A673 (cell line): ENCODE data around the gene HNF1B. TPM values are rescaled to one million over a fixed set of nuclear protein-coding genes. Genes with fewer than 3 reads are reported as not detected.

Experiments
- BruUV-seq: library from RNA; stranded (reverse); fragments of 400-500 nt; replicated peaks from 2 replicates; lab custom pipeline; 2021; lab: Mats Ljungman, UMichigan
- CTCF ChIA-PET: fragments of 300-600 bp; sonication (Branson Sonifier 250); formaldehyde crosslinking; loops from one replicate; lab custom pipeline; 2022; ENCODE audit warnings: antibody characterized with exemption; lab: Charles Lee
- POLR2A ChIA-PET: fragments of 300-600 bp; sonication (Branson Sonifier 250); formaldehyde crosslinking; loops from one replicate; lab custom pipeline; 2022; ENCODE audit warnings: antibody characterized with exemption; ENCODE audit not compliant: low non-redundant PET; lab: Charles Lee
- DNase-seq: peaks from one replicate; pipeline ENCODE4 v3.0.0-alpha.2; 2015; ENCODE audit warnings: low spot score
- H3K27ac ChIP-seq: fragments of 200-600 bp; sonication (generic); 2 replicates; pipeline ENCODE4 v1.5.1; 2016; ENCODE audit warnings: mixed run types, low read depth, mild to moderate bottlenecking, mixed read lengths, antibody characterized with exemption, low read length; ENCODE audit not compliant: poor library complexity, severe bottlenecking
- H3K27me3 ChIP-seq: fragments of 200-600 bp; sonication (generic); replicated peaks from 2 replicates; pipeline ENCODE4 v1.6.1; 2017; ENCODE audit warnings: mixed run types, low read depth, mild to moderate bottlenecking, mixed read lengths, antibody characterized with exemption, low read length; ENCODE audit not compliant: insufficient read depth, poor library complexity
- H3K36me3 ChIP-seq: fragments of 200-600 bp; sonication (generic); 2 replicates; pipeline ENCODE4 v1.6.1; 2016; ENCODE audit warnings: mixed run types, mild to moderate bottlenecking, mixed read lengths, antibody characterized with exemption, low read length; ENCODE audit not compliant: insufficient read depth, poor library complexity, severe bottlenecking
- H3K4me1 ChIP-seq: fragments of 200-600 bp; sonication (generic); 2 replicates; pipeline ENCODE4 v1.6.1; 2017; ENCODE audit warnings: mixed run types, mild to moderate bottlenecking, mixed read lengths, antibody characterized with exemption, low read length; ENCODE audit not compliant: insufficient read depth, poor library complexity, severe bottlenecking
- H3K4me3 ChIP-seq: fragments of 200-600 bp; sonication (generic); 2 replicates; pipeline ENCODE4 v1.5.1; 2016; ENCODE audit warnings: low read depth, mixed run types, mild to moderate bottlenecking, mixed read lengths, low read length; ENCODE audit not compliant: poor library complexity, severe bottlenecking
- H3K9me3 ChIP-seq: fragments of 200-600 bp; sonication (generic); 2 replicates; pipeline ENCODE4 v1.6.1; 2016; ENCODE audit warnings: mixed run types, low read depth, mild to moderate bottlenecking, mixed read lengths, antibody characterized with exemption, low read length; ENCODE audit not compliant: poor library complexity, severe bottlenecking
- CTCF ChIP-seq: fragments of 300-800, 200-600 bp; sonication (generic); conservative IDR thresholded peaks from 2 replicates; pipeline ENCODE4 v1.5.1; 2017; ENCODE audit warnings: low read depth, mild to moderate bottlenecking, antibody characterized with exemption, low read length, moderate library complexity, mixed read lengths
- EZH2 ChIP-seq: fragments of 200-600 bp; sonication (generic); IDR thresholded peaks from 2 replicates; pipeline ENCODE4 v1.6.1; 2017; ENCODE audit warnings: borderline replicate concordance, low read depth, mild to moderate bottlenecking, mixed read lengths, antibody characterized with exemption, low read length; ENCODE audit not compliant: poor library complexity, severe bottlenecking
- intact Hi-C: fragments of 100-400 bp; cut with micrococcal nuclease; formaldehyde crosslinking; loops from one replicate; pipeline ENCODE4 v1.10.0; 2022; ENCODE audit not compliant: unreplicated experiment
- total RNA-seq: library from RNA; stranded (reverse); gene quantifications from 2 replicates; pipeline ENCODE4 v1.2.3, GENCODE V29; 2021

Gene HNF1B
- total RNA-seq, 1 experiment from 2014 or later: not detected

GRCh38 chr17:37781451-37781850, 36.6 kb upstream of the HNF1B start:
- CTCF ChIA-PET: no interaction called here
- no TSS peak for BruUV-seq
- H3K4me3 ChIP-seq: no peak overlapping the region
- DNase-seq: no peak
- H3K27me3 ChIP-seq: no peaks in the 10 kb centered on the region
- no peaks in the 10 kb centered on the region for H3K9me3 ChIP-seq
- no peaks in the 10 kb centered on the region for H3K36me3 ChIP-seq
- H3K4me1 ChIP-seq: no peaks in the 10 kb centered on the region
- H3K27ac ChIP-seq: no peak overlapping the region
- intact Hi-C loops: no loop called here
- TF ChIP-seq EZH2 (no peak), CTCF (no peak)
- POLR2A ChIA-PET: no interaction called here

- TF ChIP-seq CTCF (no peak), EZH2 (no peak)
- no peak for DNase-seq
- no peak overlapping the region for H3K27ac ChIP-seq
- no peaks in the 10 kb centered on the region for H3K27me3 ChIP-seq
- H3K4me1 ChIP-seq: no peaks in the 10 kb centered on the region
- no TSS peak for BruUV-seq
- H3K36me3 ChIP-seq: no peaks in the 10 kb centered on the region
- H3K4me3 ChIP-seq: no peak overlapping the region
- intact Hi-C loops: no loop called here
- ChIA-PET CTCF (interaction anchor here (1.1 kb wide), 1 partner anchor 8 kb away, joined by 3 read pairs; no protein-coding TSS in a partner anchor), POLR2A (no interaction called here)
- no peaks in the 10 kb centered on the region for H3K9me3 ChIP-seq
Measured at GRCh38 chr17:37779554-37779953, 34.7 kb upstream of the HNF1B start.

GRCh38 chr17:37774504-37774903, 29.6 kb upstream of the HNF1B start:
- Histone ChIP-seq H3K27ac (no peak overlapping the region), H3K27me3 (no peaks in the 10 kb centered on the region), H3K4me3 (no peak overlapping the region), H3K36me3 (no peaks in the 10 kb centered on the region), H3K9me3 (no peaks in the 10 kb centered on the region), H3K4me1 (no peaks in the 10 kb centered on the region)
- TF ChIP-seq CTCF: no peak
- no peak for TF ChIP-seq EZH2
- no peak for DNase-seq
- ChIA-PET CTCF (no interaction called here), POLR2A (no interaction called here)
- intact Hi-C loops: no loop called here
- BruUV-seq: no TSS peak
